ENCODE data around the gene TNFRSF1B.
"Not testable (repeated sequence)": the region's sequence is repeated elsewhere in the genome, so short reads cannot be mapped to it uniquely, and the experiment has no call there.

DNA sequence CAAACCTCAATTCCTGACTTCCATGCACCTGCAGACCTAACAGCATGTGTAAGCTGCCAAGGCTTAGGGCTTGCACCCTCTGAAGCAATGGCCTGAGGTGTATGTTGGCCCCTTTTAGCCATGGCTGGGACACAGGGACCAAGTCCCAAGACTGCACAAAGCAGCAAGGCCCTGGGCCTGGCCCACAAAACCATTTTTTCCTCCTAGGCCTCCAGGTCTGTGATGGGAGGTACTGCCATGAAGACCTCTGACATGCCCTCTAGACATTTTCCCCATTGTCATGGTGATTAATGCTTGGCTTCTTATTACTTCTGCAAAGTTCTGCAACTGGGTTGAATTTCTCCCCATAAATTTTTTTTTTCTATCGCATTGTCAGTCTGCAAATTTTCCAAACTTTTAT, 55.9 kb downstream of the TNFRSF1B start:
- TF ChIP-seq, protein P1, sequence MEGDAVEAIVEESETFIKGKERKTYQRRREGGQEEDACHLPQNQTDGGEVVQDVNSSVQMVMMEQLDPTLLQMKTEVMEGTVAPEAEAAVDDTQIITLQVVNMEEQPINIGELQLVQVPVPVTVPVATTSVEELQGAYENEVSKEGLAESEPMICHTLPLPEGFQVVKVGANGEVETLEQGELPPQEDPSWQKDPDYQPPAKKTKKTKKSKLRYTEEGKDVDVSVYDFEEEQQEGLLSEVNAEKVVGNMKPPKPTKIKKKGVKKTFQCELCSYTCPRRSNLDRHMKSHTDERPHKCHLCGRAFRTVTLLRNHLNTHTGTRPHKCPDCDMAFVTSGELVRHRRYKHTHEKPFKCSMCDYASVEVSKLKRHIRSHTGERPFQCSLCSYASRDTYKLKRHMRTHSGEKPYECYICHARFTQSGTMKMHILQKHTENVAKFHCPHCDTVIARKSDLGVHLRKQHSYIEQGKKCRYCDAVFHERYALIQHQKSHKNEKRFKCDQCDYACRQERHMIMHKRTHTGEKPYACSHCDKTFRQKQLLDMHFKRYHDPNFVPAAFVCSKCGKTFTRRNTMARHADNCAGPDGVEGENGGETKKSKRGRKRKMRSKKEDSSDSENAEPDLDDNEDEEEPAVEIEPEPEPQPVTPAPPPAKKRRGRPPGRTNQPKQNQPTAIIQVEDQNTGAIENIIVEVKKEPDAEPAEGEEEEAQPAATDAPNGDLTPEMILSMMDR (IDR thresholded peaks at IDR 0.05; ENCODE audit: borderline replicate concordance, extremely low read depth, low read length, poor library complexity, severe bottlenecking) = not testable (repeated sequence)
- not testable (repeated sequence) for TF ChIP-seq EZH2 (IDR thresholded peaks at IDR 0.05; ENCODE audit: borderline replicate concordance, low read depth, low read length, severe bottlenecking)

Data from DND-41 (cell line).